Thyroid gland (tissue), 4 donors: Measurements from ENCODE around the gene ABTB2. TPM values are rescaled to one million over a fixed set of nuclear protein-coding genes. Genes with fewer than 3 reads are reported as not detected.

Experiments
- DNase-seq, 2 donors: peaks; one replicate each; pipeline ENCODE4 v3.0.0-alpha.2; 2019
- H3K27ac ChIP-seq, 3 donors: fragments of 200-600 bp; sonication (generic); 1 replicate in 2 of 3; 2 replicates in 1 of 3; pipeline ENCODE4 v1.5.1; 2016 to 2019; ENCODE audit warnings: mild to moderate bottlenecking in 1 of 3, moderate library complexity in 1 of 3
- H3K27me3 ChIP-seq: fragments of 200-600 bp; sonication (generic); one replicate; pipeline ENCODE4 v1.5.1; 2019
- H3K36me3 ChIP-seq, 2 donors: fragments of 200-600 bp; sonication (generic); one replicate each; pipeline ENCODE4 v1.5.1; 2016 to 2019
- H3K4me1 ChIP-seq, 2 donors: fragments of 200-600 bp; sonication (generic); one replicate each; pipeline ENCODE4 v1.5.1; 2017 to 2019
- H3K4me3 ChIP-seq, 3 donors: fragments of 200-600 bp; sonication (generic); replicated peaks in 1 of 3; 1 replicate in 2 of 3; 2 replicates in 1 of 3; pipeline ENCODE4 v1.5.1; 2016; ENCODE audit warnings: mild to moderate bottlenecking in 1 of 3
- H3K9me3 ChIP-seq: fragments of 200-600 bp; sonication (generic); one replicate; pipeline ENCODE4 v1.5.1; 2017
- CTCF ChIP-seq, 6 experiments: fragments of 200-600 bp in 3 of 6; fragments of 450-650 bp in 3 of 6; sonication (generic) in 3 of 6; IDR thresholded peaks; one replicate each; pipeline ENCODE4 v1.5.1; 2016 to 2019; ENCODE audit warnings: antibody characterized with exemption in 6 of 6, mild to moderate bottlenecking in 2 of 6, inconsistent platforms in 1 of 6, moderate library complexity in 1 of 6
- POLR2A ChIP-seq, 2 donors: fragments of 450-650 bp; IDR thresholded peaks; one replicate each; pipeline ENCODE4 v1.6.1; 2017; ENCODE audit warnings: antibody characterized with exemption in 2 of 2, mild to moderate bottlenecking in 2 of 2, moderate library complexity in 1 of 2
- WGBS, 2 donors: methylation state at CpG; one replicate each; pipeline ENCODE4 v1.1.5; 2017; 5-methylcytosine and 5-hydroxymethylcytosine counted together
- intact Hi-C: fragments of 100-400 bp; cut with DNase I; formaldehyde crosslinking; loops from one replicate; pipeline ENCODE4 v1.15.1; 2023
- total RNA-seq, 4 donors: library from RNA; depleted of rRNA; stranded (reverse); fragments of >200 nt; gene quantifications; one replicate each; pipeline ENCODE4 v1.2.3, GENCODE V29; 2016

The ABTB2 gene
- total RNA-seq, 4 donors from 2014 or later: 1.2 to 5.0 (median 3.3) TPM

- TF ChIP-seq CTCF (IDR thresholded peaks at IDR 0.05): no peak
- no peak for TF ChIP-seq POLR2A (IDR thresholded peaks at IDR 0.05)
- Histone ChIP-seq H3K4me1 (peaks cover 0 to 28% of the 10 kb centered on the region in 2 donors), H3K36me3 (no peaks in the 10 kb centered on the region), H3K27me3 (no peaks in the 10 kb centered on the region), H3K9me3 (no peaks in the 10 kb centered on the region), H3K27ac (peak overlapping the region in 1 of 3 donors; percentile 4), H3K4me3 (no peak overlapping the region)
- peak; percentile 44 to 66 for DNase-seq
- intact Hi-C loops: no loop called here
- 70 to 81% methylated on average over 10 to 11 of the region's 11 CpGs for WGBS, 2 donors
These were observed 115.7 kb downstream of the ABTB2 start for GRCh38 chr11:34242037-34242625.

- intact Hi-C loops: no loop called here
- Histone ChIP-seq H3K4me3 (no peak overlapping the region), H3K9me3 (no peaks in the 10 kb centered on the region), H3K4me1 (peaks cover 0 to 28% of the 10 kb centered on the region in 2 donors), H3K36me3 (no peaks in the 10 kb centered on the region), H3K27ac (no peak overlapping the region), H3K27me3 (no peaks in the 10 kb centered on the region)
- TF ChIP-seq POLR2A (IDR thresholded peaks at IDR 0.05) (no peak), CTCF (IDR thresholded peaks at IDR 0.05) (no peak)
- no peak for DNase-seq
- WGBS, 2 donors: 83 to 84% methylated on average over 8 of the region's 8 CpGs
These were observed 117.7 kb downstream of the ABTB2 start for GRCh38 chr11:34240150-34240494.

- no peaks in the 10 kb centered on the region for H3K9me3 ChIP-seq
- intact Hi-C loops: no loop called here
- no peak overlapping the region for H3K27ac ChIP-seq
- TF ChIP-seq CTCF (IDR thresholded peaks at IDR 0.05) (no peak), POLR2A (IDR thresholded peaks at IDR 0.05) (no peak)
- no peaks in the 10 kb centered on the region for H3K27me3 ChIP-seq
- no peaks in the 10 kb centered on the region for H3K36me3 ChIP-seq
- WGBS, 2 donors: 75 to 88% methylated on average over 5 of the region's 5 CpGs
- no peak overlapping the region for H3K4me3 ChIP-seq
- no peak for DNase-seq
- H3K4me1 ChIP-seq: peaks cover 0 to 28% of the 10 kb centered on the region in 2 donors
These were observed 118.2 kb downstream of the ABTB2 start for GRCh38 chr11:34239465-34240149.

- Histone ChIP-seq H3K4me1 (peaks cover 0 to 23% of the 10 kb centered on the region in 2 donors), H3K27me3 (no peaks in the 10 kb centered on the region), H3K27ac (no peak overlapping the region), H3K9me3 (no peaks in the 10 kb centered on the region), H3K4me3 (no peak overlapping the region), H3K36me3 (no peaks in the 10 kb centered on the region)
- TF ChIP-seq CTCF (IDR thresholded peaks at IDR 0.05) (no peak), POLR2A (IDR thresholded peaks at IDR 0.05) (no peak)
- intact Hi-C loops: no loop called here
- no peak for DNase-seq
- WGBS, 2 donors: 71 to 74% methylated on average over 6 of the region's 6 CpGs
These were observed 118.8 kb downstream of the ABTB2 start for GRCh38 chr11:34238966-34239365.

GRCh38 chr11:34238533-34238932 is 119.3 kb downstream of the ABTB2 start:
- Histone ChIP-seq H3K27ac (no peak overlapping the region), H3K9me3 (no peaks in the 10 kb centered on the region), H3K36me3 (no peaks in the 10 kb centered on the region), H3K4me1 (peaks cover 0 to 20% of the 10 kb centered on the region in 2 donors), H3K27me3 (no peaks in the 10 kb centered on the region), H3K4me3 (no peak overlapping the region)
- intact Hi-C loops: no loop called here
- 94 to 96% methylated on average over 10 of the region's 11 CpGs for WGBS, 2 donors
- DNase-seq: no peak
- TF ChIP-seq CTCF (IDR thresholded peaks at IDR 0.05): no peak
- no peak for TF ChIP-seq POLR2A (IDR thresholded peaks at IDR 0.05)
